NCI-H146 (cell line): Measurements from ENCODE around the gene SLC8A2.
"Not testable (repeated sequence)": the region's sequence is repeated elsewhere in the genome, so short reads cannot be mapped to it uniquely, and the experiment has no call there.

ENCODE experiments used
- DNase-seq: peaks from one replicate; lab custom pipeline; 2025; lab: John Stamatoyannopoulos, UW

Gene SLC8A2

GRCh38 chr19:47411696-47412095, 60.0 kb downstream of the SLC8A2 start:
- not testable (repeated sequence) for DNase-seq

GRCh38 chr19:47411101-47411500, 60.6 kb downstream of the SLC8A2 start:
- no peak for DNase-seq

- no peak for DNase-seq
These were observed 63.3 kb downstream of the SLC8A2 start for GRCh38 chr19:47408156-47408938.

- peak; percentile 58 for DNase-seq
These were observed 64.3 kb downstream of the SLC8A2 start for GRCh38 chr19:47407417-47407774.

- peak; percentile 61 for DNase-seq
These were observed 64.8 kb downstream of the SLC8A2 start for GRCh38 chr19:47406711-47407416.

DNA sequence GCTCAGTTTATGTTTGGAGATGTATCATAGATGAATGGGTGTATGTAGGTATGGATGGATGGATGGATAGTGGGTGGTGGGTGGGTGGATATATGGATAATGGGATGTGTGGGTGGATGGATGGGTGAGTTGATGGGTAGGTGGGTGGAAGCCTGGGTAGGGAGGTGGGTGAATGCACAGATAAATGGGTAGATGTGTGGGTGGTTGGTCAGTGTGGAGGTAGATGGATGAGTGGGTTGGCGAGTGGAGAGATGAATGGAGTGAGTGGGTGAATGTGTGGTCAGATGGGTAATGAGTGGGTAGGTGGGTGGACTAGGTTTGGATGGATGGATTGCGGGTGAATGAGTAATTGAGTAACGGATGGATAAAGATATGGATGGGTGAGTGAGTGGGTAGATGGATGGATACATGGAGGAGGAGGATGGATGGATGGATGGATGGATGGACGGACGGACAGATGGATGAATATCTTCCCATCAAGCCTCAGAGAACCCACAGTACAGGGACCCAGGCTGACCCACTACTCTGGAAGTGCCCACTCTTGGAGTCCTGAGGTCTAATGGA, 65.8 kb downstream of the SLC8A2 start:
- DNase-seq, result no peak

GRCh38 chr19:47405197-47405550, 66.5 kb downstream of the SLC8A2 start:
- no peak for DNase-seq

- DNase-seq, result no peak
These were observed 67.1 kb downstream of the SLC8A2 start for GRCh38 chr19:47404334-47405196.

DNA sequence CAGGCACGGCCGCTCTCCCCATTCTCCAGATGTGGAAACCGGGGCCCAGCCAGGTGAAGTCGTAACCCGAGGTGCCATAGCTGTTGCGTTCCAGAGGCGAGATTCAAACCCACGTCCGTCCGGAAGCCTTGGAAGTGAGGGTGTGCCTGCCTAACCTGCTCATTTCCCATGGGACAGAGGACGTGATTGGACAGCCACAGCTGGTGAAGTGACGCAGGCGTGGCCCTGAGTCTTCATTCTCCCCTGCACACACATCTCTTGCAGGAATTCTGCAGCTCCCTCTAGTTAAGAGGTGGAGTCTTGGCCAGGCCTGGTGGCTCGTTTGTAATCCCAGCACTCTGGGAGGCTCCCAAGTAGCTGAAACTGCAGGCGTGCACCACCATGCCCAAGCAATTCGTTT, 69.2 kb downstream of the SLC8A2 start:
- DNase-seq, result no peak

GRCh38 chr19:47398707-47399597, 72.7 kb downstream of the SLC8A2 start:
- DNase-seq, result no peak

DNA sequence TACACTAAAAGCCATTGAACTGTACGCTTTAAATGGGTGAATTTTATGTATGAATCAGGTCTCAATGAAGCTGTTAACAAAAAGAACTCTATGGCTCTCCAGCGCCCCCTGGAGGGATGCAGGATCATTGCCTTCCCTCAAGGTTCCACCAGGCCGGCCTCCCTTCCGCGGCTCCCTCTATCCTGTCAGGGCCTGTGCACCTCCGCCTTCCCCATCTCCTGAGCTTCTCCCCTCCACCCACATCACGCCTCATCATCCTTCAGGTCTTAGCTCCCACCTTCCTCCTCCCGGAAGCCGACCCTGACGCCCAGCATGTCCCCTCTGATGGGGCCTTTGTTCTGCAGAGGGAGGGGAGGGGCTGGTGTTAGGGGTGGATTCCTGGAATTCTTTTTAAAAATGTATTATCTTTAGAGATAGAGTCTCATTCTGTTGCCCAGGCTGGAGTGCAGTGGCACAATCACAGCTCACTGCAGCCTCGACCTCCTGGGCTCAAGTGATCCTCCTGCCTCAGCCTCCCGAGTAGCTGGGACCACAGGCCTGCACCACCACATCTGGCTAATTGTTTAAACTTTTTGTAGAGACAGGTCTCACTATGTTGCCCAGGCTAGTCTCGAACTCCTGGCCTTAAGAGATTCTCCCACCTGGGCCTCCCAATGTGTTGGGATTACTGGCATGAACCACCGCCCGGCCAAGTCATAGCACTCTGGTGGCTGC, 80.0 kb downstream of the SLC8A2 start:
- peak; percentile 65 for DNase-seq

DNA sequence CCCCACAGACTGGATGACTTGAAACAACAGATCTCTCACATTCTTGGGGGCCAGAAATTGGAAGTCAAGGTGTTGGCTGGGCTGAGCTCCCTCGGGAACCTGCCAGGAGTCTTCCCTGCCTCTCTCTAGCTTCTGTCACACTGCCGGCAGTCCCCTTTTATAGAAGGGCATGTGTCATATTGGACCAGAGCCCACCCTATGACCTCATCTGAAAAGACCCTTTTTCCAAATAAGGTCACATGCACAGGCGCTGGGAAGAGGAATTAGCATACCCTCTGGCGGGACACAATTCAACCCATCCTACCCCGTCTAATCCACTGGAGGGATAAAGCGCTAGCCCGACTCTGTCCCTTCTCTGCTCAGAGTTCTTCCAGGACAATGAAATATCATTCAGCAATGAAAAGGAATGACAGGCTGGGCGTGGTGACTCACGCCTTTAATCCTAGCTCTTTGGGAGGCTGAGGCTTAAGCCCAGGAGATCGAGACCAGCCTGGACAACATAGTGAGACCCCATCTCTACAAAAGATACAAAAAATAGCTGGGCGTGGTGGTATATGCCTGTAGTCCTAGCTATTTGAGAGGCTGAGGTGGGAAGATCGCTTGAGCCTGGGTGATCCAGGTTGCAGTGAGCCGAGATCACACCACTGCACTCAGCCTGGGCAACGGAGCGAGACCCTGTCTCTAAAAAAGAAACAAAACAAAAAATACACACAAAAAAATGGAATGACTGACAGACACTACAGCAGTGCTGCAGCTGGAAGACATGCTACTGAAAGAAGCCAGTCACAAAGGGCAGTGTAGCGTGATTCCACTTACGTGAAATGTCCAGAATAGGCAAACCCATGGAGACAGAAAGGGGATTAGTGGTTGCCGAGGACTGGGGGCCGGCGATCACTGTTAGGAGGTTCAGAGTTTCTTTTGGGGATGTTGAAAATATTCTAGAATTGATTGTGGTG, 80.9 kb downstream of the SLC8A2 start:
- DNase-seq, result no peak

- DNase-seq, result no peak
These were observed 82.5 kb downstream of the SLC8A2 start for GRCh38 chr19:47389150-47389556.

- not testable (repeated sequence) for DNase-seq
These were observed 83.0 kb downstream of the SLC8A2 start for GRCh38 chr19:47388721-47389120.

DNA sequence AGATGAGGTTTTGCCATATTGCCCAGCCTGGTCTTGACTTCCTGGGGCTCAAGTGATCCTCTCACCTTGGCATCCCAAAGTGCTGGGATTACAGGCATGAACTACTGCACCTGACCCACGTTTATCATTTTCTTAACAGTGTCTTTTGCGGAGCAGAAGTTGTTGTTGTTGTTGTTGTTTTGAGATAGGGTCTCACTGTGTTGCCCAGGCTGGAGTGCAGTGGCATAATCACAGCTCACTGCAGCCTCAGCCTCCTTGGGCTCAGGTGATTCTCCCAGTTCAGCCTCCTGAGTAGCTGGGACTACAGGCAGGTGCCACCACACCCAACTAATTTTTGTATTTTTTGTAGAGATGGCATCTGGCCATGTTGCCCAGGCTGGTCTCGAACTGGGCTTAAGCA, 84.1 kb downstream of the SLC8A2 start:
- not testable (repeated sequence) for DNase-seq

DNA sequence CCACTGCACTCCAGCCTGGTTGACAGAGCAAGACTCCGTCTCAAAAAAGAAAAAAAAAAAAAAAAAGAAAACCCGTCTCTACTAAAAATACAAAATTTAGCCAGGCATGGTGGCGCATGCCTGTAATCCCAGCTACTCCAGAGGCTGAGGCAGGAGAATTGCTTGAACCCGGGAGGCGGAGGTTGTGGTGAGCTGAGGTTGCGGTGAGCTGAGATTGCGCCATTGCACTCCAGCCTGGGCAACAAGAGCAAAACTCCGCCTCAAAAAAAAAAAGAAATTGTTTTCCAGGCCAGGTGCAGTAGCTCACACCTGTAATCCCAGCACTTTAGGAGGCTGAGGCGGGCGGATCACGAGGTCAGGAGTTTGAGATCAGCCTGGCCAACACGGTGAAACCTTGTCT, 85.1 kb downstream of the SLC8A2 start:
- DNase-seq, result not testable (repeated sequence)

DNA sequence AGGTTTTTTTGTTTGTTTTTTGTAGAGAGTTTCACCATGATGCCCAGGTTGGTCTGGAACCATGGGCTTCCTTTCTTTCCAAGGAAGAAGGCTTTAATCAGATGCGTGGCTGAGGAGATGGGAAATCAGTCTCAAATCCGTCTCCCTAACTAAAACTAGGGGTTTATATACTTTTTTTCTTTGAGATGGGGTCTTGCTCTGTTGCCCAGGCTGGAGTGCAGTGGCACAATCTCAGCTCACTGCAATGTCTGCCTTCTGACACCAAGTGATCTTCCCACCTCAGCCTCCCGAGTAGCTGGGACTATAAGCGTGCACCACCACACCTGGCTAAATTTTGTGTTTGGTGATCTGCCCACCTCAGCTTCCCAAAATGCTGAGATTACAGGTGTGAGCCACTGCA, 87.2 kb downstream of the SLC8A2 start:
- not testable (repeated sequence) for DNase-seq

DNA sequence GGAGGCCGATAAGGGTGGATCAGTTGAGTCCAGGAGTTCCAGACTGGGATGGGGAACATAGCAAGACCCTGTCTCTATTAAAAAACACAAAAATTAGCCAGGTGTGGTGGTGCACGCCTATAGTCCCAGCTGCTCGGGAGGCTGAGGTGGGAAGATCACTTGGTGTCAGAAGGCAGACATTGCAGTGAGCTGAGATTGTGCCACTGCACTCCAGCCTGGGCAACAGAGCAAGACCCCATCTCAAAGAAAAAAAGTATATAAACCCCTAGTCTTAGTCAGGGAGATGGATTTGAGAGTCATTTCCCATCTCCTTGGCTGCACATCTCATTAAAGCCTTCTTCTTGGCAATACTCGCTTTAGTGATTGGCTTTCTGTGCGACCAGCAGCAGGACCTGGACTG, 87.8 kb downstream of the SLC8A2 start:
- not testable (repeated sequence) for DNase-seq

DNA sequence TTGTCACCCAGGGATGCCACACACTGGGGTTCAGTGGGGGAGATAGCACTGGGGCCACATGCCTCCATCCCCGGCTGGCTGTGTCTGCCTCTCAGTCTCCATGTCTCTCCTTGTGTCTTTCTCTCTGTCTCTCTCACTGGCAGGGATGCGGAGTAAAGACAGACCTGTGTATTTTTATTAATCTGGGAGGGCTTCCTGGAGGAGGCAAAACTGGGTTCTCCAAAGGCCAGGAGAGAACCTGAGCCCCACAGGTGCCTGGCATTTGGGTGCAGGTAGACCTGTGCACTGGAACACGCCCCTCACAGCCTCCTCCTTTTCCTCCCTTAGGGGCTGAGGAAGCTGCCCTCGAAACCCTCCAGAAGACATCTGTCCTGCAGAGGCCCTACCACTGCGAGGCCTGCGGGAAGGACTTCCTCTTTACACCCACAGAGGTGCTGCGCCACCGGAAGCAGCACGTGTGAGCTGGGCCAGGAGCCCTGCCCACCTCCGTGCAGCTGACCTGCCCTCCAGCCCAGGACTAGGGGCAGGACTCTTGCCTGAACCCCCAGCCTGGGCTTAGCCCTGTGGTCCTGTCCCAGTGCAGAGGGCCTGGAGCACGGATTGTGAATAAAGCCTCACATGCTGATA, 89.9 kb downstream of the SLC8A2 start:
- no peak for DNase-seq
